Esophagus squamous epithelium (tissue), 4 donors: ENCODE measurements around the gene PIK3C2G.

Experiments used
- POLR2A ChIP-seq, 4 donors: fragments of 450-650 bp; IDR thresholded peaks; one replicate each; pipeline ENCODE4 v1.6.1; 2017; ENCODE audit warnings: antibody characterized with exemption in 4 of 4, mild to moderate bottlenecking in 4 of 4, moderate library complexity in 3 of 4
- TF ChIP-seq, protein P1 (sequence below), 6 experiments: fragments of 450-650 bp in 4 of 6; fragments of 200-600 bp in 2 of 6; sonication (generic) in 2 of 6; IDR thresholded peaks; one replicate each; pipeline ENCODE4 v1.5.1; 2016 to 2019; ENCODE audit warnings: antibody characterized with exemption in 6 of 6, mild to moderate bottlenecking in 4 of 6, moderate library complexity in 4 of 6

- no peak for TF ChIP-seq POLR2A (IDR thresholded peaks at IDR 0.05)
- TF ChIP-seq, protein P1, sequence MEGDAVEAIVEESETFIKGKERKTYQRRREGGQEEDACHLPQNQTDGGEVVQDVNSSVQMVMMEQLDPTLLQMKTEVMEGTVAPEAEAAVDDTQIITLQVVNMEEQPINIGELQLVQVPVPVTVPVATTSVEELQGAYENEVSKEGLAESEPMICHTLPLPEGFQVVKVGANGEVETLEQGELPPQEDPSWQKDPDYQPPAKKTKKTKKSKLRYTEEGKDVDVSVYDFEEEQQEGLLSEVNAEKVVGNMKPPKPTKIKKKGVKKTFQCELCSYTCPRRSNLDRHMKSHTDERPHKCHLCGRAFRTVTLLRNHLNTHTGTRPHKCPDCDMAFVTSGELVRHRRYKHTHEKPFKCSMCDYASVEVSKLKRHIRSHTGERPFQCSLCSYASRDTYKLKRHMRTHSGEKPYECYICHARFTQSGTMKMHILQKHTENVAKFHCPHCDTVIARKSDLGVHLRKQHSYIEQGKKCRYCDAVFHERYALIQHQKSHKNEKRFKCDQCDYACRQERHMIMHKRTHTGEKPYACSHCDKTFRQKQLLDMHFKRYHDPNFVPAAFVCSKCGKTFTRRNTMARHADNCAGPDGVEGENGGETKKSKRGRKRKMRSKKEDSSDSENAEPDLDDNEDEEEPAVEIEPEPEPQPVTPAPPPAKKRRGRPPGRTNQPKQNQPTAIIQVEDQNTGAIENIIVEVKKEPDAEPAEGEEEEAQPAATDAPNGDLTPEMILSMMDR (IDR thresholded peaks at IDR 0.05), result no peak
Observed at GRCh38 chr12:18684430-18684829, 423.1 kb downstream of the PIK3C2G start.
